Endothelial cell of umbilical vein (primary cell): Measurements from ENCODE around the gene XIAP.

ENCODE experiments used
- EZH2 ChIP-seq: IDR thresholded peaks from 2 replicates; pipeline ENCODE4 v1.6.1; 2012; ENCODE audit warnings: borderline replicate concordance, low read depth, mild to moderate bottlenecking, moderate library complexity, low read length, inconsistent platforms; ENCODE audit not compliant: severe bottlenecking
- GATA2 ChIP-seq: IDR thresholded peaks from 2 replicates; pipeline ENCODE4 v1.7.0; 2011; ENCODE audit warnings: low read depth, mild to moderate bottlenecking, moderate library complexity, mixed read lengths, low read length; ENCODE audit not compliant: insufficient read length, insufficient read depth
- POLR2A ChIP-seq: IDR thresholded peaks from 2 replicates; pipeline ENCODE4 v1.6.1; 2012; ENCODE audit warnings: low read depth, mild to moderate bottlenecking, control low read depth, low read length
- TF ChIP-seq, protein P1 (sequence below), 2 donors: IDR thresholded peaks; 1 replicate in 1 of 2; 2 replicates in 1 of 2; pipeline ENCODE4 v1.5.1; 2011; ENCODE audit warnings: low read length in 2 of 2, mild to moderate bottlenecking in 2 of 2, moderate library complexity in 2 of 2, control low read depth in 1 of 2, inconsistent platforms in 1 of 2, low read depth in 1 of 2; ENCODE audit not compliant: insufficient read depth in 1 of 2; ENCODE audit errors: extremely low read depth in 1 of 2

GRCh38 chrX:123846577-123847038 is 13.2 kb upstream of the XIAP start:
- no peak for TF ChIP-seq EZH2
- TF ChIP-seq POLR2A, result no peak
- TF ChIP-seq, protein P1, sequence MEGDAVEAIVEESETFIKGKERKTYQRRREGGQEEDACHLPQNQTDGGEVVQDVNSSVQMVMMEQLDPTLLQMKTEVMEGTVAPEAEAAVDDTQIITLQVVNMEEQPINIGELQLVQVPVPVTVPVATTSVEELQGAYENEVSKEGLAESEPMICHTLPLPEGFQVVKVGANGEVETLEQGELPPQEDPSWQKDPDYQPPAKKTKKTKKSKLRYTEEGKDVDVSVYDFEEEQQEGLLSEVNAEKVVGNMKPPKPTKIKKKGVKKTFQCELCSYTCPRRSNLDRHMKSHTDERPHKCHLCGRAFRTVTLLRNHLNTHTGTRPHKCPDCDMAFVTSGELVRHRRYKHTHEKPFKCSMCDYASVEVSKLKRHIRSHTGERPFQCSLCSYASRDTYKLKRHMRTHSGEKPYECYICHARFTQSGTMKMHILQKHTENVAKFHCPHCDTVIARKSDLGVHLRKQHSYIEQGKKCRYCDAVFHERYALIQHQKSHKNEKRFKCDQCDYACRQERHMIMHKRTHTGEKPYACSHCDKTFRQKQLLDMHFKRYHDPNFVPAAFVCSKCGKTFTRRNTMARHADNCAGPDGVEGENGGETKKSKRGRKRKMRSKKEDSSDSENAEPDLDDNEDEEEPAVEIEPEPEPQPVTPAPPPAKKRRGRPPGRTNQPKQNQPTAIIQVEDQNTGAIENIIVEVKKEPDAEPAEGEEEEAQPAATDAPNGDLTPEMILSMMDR (IDR thresholded peaks at IDR 0.05; ENCODE audit: extremely low read depth in 1 of 2, insufficient read depth in 1 of 2, low read depth in 1 of 2, low read length in 2 of 2), result no peak
- no peak for TF ChIP-seq GATA2
